SK-N-MC (cell line): Measurements from ENCODE around the gene OFD1.

Experiments used
- DNase-seq: peaks from one replicate; pipeline ENCODE4 v3.0.0-alpha.2; 2011; ENCODE audit warnings: low read depth, low spot score
- H3K27ac ChIP-seq: fragments of 200-600 bp; sonication (generic); 2 replicates; pipeline ENCODE4 v1.5.1; 2016; ENCODE audit warnings: mixed run types
- H3K36me3 ChIP-seq: fragments of 200-600 bp; sonication (generic); 2 replicates; pipeline ENCODE4 v1.6.1; 2017; ENCODE audit warnings: antibody characterized with exemption, low read length, mixed read lengths; ENCODE audit not compliant: insufficient read depth
- H3K4me3 ChIP-seq: fragments of 200-600 bp; sonication (generic); 2 replicates; pipeline ENCODE4 v1.5.1; 2016
- H3K9ac ChIP-seq: fragments of 200-600 bp; sonication (generic); 2 replicates; pipeline ENCODE4 v1.8.0; 2017; ENCODE audit warnings: mixed run types, mixed read lengths; ENCODE audit not compliant: insufficient read length
- H3K9me3 ChIP-seq: fragments of 200-600 bp; sonication (generic); 2 replicates; pipeline ENCODE4 v1.6.1; 2017; ENCODE audit warnings: low read depth, mild to moderate bottlenecking, antibody characterized with exemption, low read length, moderate library complexity, mixed read lengths
- EZH2 ChIP-seq: fragments of 200-600 bp; sonication (generic); IDR thresholded peaks from one replicate; pipeline ENCODE4 v1.6.1; 2017; ENCODE audit warnings: antibody characterized with exemption
- FOXP2 ChIP-seq: optimal IDR thresholded peaks from 2 replicates; pipeline ENCODE3; 2011; ENCODE audit warnings: mild to moderate bottlenecking, moderate library complexity; ENCODE audit not compliant: insufficient read depth; ENCODE audit errors: extremely low read length, control extremely low read depth
- POLR2AphosphoS5 ChIP-seq: IDR thresholded peaks from 2 replicates; pipeline ENCODE4 v1.6.1; 2012; ENCODE audit warnings: mild to moderate bottlenecking, low read depth, low read length, borderline replicate concordance

The OFD1 gene

DNA sequence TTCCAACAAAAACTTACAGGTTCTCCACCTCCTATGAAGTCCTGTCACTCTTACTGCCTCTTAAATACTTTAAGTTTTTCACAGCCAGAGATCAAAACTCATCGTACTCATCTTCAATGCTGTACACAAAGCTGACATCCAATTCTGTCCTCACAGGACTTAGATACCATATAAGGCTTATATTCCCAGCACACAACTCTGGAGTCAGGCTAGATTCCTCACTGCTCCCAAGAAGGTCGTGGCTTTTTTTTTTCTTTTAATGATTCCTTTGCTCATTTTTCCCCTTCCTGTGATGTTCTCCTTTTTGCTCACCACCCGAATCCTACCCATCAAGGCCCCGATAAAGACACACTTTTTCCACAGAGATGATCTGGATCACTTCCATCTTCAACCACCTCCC lies 1.0 kb upstream of the OFD1 start:
- TF ChIP-seq FOXP2 (no peak), EZH2 (no peak), POLR2AphosphoS5 (no peak)
- H3K4me3 ChIP-seq: peak overlapping the region; percentile 97
- H3K9ac ChIP-seq: peak overlapping the region; percentile 96
- DNase-seq: no peak
- H3K36me3 ChIP-seq: peaks cover 23% of the 10 kb centered on the region; the same call in 1 of the 2 replicates
- H3K27ac ChIP-seq: no peak overlapping the region
- no peaks in the 10 kb centered on the region for H3K9me3 ChIP-seq

DNA sequence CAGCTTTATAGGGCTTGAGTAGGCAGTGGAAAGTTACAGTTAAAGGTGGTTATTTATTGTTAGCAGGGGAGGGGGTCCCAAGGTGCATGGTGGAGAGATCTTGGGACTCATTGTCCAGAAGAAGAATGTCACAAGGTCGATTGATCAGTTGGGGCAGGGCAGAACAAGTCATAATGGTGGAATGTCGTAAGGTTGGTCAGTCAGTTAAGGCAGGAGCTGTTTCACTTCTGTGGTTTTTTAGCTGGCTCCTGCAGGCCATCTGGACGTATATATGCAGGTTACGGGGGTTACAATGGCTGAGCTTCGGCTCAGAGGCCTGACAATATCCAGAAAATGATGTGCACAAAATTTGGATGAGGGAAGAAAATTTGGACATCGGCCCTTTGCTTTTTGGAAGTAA lies 7.1 kb downstream of the OFD1 start:
- Histone ChIP-seq H3K27ac (no peak overlapping the region), H3K9me3 (no peaks in the 10 kb centered on the region), H3K36me3 (peaks cover 27% of the 10 kb centered on the region), H3K9ac (no peak overlapping the region), H3K4me3 (no peak overlapping the region)
- TF ChIP-seq EZH2 (no peak), FOXP2 (no peak), POLR2AphosphoS5 (no peak)
- no peak for DNase-seq

DNA sequence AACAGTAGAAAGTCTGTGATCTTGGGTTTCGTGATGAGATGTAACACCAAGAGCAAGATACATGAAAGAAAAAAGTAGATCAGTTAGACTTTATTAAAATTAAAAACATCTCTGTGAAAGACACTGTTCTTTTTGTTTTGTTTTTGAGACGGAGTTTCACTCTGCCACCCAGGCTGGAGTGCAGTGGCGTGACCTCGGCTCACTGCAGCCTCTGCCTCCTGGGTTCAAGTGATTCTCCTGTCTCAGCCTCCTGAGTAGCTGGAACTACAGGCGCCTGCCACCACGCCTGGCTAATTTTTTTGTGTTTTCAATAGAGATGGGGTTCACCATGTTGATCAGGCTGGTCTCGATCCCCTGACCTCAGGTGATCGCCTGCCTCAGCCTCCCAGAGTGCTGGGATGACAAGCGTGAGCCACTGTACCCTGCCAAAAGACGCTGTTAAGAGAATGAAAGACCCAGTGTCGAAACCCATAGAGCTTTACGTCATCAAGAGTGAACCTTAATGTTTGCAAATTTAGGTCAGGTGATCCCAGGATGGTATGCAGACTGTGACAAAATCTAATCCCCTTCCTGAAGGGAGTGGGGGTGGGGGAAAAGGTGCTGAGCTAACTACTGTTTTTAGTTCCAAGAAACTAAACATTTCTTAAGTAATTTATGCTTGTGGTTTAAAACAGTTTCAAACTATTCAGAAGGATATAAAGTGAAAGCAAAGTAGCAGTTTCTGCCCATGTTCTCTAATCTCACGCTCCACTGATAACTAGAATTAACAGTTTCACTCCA lies 8.0 kb downstream of the OFD1 start:
- Histone ChIP-seq H3K4me3 (no peak overlapping the region), H3K9ac (no peak overlapping the region), H3K9me3 (no peaks in the 10 kb centered on the region), H3K27ac (no peak overlapping the region), H3K36me3 (peaks cover 32% of the 10 kb centered on the region)
- TF ChIP-seq EZH2 (no peak), FOXP2 (no peak), POLR2AphosphoS5 (no peak)
- DNase-seq: no peak

DNA sequence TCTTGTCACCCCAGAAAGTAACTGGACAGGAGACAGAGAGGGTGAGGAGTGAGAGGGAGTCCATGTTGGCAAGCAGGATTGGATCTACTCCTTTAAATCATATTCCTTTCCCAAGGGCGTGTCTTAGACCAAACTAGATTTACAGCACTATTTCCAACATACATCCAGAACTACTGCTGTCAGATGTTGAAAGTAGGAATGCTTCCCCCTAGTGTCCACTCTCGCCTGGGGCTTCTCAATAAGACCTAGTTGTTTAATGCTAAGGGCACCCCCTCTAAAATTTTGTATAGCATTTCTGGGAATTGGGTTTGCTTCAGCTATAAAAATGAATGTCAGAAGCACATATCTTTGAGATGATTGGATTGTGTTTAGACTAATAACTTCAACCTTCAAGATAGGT lies 13.3 kb downstream of the OFD1 start:
- no peak overlapping the region for H3K4me3 ChIP-seq
- TF ChIP-seq POLR2AphosphoS5 (no peak), EZH2 (no peak), FOXP2 (no peak)
- no peak overlapping the region for H3K27ac ChIP-seq
- no peak for DNase-seq
- H3K9ac ChIP-seq: no peak overlapping the region
- no peaks in the 10 kb centered on the region for H3K9me3 ChIP-seq
- H3K36me3 ChIP-seq: peaks cover 62% of the 10 kb centered on the region

DNA sequence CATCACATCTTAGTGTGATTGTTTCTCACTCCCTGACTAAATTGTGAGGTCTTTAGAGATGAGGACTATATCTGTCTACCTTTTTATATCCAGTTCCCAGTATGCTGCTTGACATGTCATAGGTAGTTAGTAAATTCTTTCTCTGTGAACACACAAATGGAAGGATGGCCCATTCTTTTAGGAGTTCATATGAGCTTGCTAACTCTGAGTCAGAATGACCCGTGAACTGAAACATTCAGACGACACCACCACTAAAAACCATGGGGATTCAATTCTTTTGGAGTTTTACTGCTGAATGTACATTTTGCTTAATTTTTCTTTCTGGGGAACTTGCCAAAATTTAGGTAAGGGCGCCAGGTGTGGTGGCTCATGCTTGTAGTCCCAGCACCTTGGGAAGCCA lies 13.9 kb downstream of the OFD1 start:
- no peak for TF ChIP-seq FOXP2
- no peak overlapping the region for H3K27ac ChIP-seq
- peaks cover 57% of the 10 kb centered on the region for H3K36me3 ChIP-seq
- no peak for DNase-seq
- H3K9me3 ChIP-seq: no peaks in the 10 kb centered on the region
- no peak overlapping the region for H3K9ac ChIP-seq
- no peak overlapping the region for H3K4me3 ChIP-seq

- peaks cover 51% of the 10 kb centered on the region for H3K36me3 ChIP-seq
- no peak overlapping the region for H3K4me3 ChIP-seq
- H3K27ac ChIP-seq: no peak overlapping the region
- no peak overlapping the region for H3K9ac ChIP-seq
- TF ChIP-seq FOXP2 (no peak), POLR2AphosphoS5 (no peak), EZH2 (no peak)
- no peak for DNase-seq
- H3K9me3 ChIP-seq: no peaks in the 10 kb centered on the region
These were observed 15.7 kb downstream of the OFD1 start for GRCh38 chrX:13750204-13750603.

GRCh38 chrX:13750812-13751211 lies 16.3 kb downstream of the OFD1 start:
- H3K9ac ChIP-seq: no peak overlapping the region
- TF ChIP-seq POLR2AphosphoS5: no peak
- TF ChIP-seq FOXP2: no peak
- no peak for TF ChIP-seq EZH2
- no peak overlapping the region for H3K27ac ChIP-seq
- H3K36me3 ChIP-seq: peaks cover 52% of the 10 kb centered on the region
- no peak for DNase-seq
- H3K4me3 ChIP-seq: no peak overlapping the region
- no peaks in the 10 kb centered on the region for H3K9me3 ChIP-seq

DNA sequence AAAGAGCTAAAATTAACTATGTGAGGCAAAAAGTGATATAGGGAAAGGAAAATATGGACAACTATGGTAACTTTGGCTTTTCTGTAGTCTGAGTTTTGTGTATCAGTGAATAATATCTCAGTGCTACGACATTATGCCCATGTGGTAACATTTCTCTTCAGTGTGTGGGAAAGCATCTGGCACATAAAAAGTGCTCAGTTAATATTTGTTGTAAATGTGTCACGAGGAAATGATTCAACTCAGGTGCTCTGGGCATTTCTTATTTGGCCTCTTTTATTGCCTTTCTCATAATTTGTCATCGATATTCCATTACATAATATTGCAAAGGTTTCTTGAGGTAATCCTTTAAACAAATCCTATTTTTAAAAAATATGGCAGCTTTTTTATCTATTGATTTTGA lies 17.6 kb downstream of the OFD1 start:
- no peak overlapping the region for H3K27ac ChIP-seq
- TF ChIP-seq FOXP2: no peak
- TF ChIP-seq EZH2: no peak
- no peak for TF ChIP-seq POLR2AphosphoS5

DNA sequence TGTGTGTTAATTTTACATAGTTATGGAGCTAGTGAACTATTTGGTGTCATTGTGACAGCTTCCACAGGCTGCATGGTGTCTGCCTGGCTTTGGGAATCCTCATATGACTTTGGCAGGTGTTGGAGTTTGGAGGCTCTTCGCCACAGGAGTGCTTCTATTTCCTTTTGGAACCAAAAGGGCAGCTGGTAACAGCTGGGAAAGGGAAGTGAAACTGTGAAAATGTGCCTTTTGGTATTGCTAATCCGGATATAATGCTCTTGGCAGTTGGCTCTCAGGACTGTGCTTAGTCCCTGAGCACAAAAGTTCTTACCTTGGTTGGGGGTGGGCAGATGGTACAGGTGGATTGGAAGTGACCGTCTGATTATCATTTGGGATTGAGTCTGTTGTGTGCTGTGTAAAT lies 18.1 kb downstream of the OFD1 start:
- no peaks in the 10 kb centered on the region for H3K9me3 ChIP-seq
- peaks cover 50% of the 10 kb centered on the region for H3K36me3 ChIP-seq
- H3K9ac ChIP-seq: no peak overlapping the region
- no peak for DNase-seq
- H3K27ac ChIP-seq: no peak overlapping the region
- TF ChIP-seq FOXP2 (no peak), POLR2AphosphoS5 (no peak), EZH2 (no peak)
- H3K4me3 ChIP-seq: no peak overlapping the region

More for the DNA sequence above, 17.6 kb downstream of the OFD1 start:
- no peak for DNase-seq
- Histone ChIP-seq H3K9ac (no peak overlapping the region), H3K9me3 (no peaks in the 10 kb centered on the region), H3K36me3 (peaks cover 52% of the 10 kb centered on the region), H3K4me3 (no peak overlapping the region)
